ENCODE results near the gene CNKSR3.

CNKSR3 gene

DNA sequence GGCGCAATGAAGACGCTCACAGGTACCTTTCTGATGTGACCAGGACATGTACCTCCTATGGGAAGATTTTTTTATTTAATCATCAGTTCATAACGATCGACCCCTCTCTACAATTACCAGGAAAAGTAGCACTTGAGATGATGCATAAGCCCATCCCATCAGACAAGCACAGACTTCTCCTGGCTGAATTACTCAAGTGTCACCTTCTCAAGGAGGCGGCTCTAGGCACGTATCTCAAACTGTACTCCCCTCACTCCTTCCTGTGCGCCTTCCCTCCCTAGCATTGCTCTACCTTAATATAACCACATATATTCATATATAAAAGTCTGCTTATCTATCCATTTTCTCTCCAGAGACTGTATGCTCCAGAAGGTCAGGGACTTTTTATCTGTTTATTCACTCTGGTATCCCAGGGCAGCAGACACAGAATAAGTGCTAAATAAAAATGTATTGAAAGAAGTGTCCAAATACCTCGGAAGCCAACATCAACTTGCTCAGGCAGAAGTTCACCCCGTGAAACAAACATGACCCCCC lies 71.5 kb downstream of the CNKSR3 start:
- H3K36me3 ChIP-seq (ENCODE audit: control insufficient read depth, insufficient read depth, low read length), result no peaks in the 10 kb centered on the region
- no peaks in the 10 kb centered on the region for H3K27me3 ChIP-seq (ENCODE audit: control insufficient read depth, insufficient read depth, low read length)
- no CpG with 5 or more reads among the region's 9 CpGs for WGBS (ENCODE audit: insufficient coverage, insufficient read length)
- H3K4me1 ChIP-seq (ENCODE audit: control insufficient read depth, insufficient read depth, low read length), result no peaks in the 10 kb centered on the region
- no peaks in the 10 kb centered on the region for H3K9me3 ChIP-seq (ENCODE audit: control insufficient read depth, insufficient read depth, low read length)
- no peak overlapping the region for H3K27ac ChIP-seq (ENCODE audit: low read length)
- no peak overlapping the region for H3K4me3 ChIP-seq (ENCODE audit: low read length)
- DNase-seq (ENCODE audit: low read depth, low spot score), result no peak

DNA sequence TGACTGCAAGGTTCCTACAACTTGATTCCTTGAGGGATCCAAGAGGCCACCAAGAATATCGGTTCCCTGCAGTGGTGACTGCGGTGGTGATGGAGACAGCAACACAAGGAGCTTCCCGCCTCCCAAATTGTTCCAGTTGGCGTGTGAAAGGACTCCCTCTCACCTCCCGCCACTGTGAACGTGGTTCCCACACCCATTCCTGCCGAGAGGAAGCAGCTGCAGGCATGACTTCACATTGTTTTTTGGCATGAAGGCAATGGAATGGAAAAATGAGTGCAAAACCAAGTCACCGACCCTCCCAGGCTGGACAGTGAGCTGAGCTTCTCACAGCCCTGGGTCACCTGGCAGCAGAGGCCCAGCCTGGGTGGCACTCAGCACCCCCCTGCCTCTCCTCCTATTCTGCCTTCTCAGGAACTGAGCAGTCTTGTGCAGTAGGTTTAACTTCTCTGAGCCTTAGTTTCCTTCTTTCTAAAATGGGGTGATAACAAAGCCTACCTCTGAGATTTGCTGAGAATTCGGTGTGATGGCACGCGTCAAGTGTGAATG lies 75.0 kb downstream of the CNKSR3 start:
- peaks cover 2% of the 10 kb centered on the region; the same call in 1 of the 2 replicates for H3K4me1 ChIP-seq (ENCODE audit: control insufficient read depth, insufficient read depth, low read length)
- no peaks in the 10 kb centered on the region for H3K36me3 ChIP-seq (ENCODE audit: control insufficient read depth, insufficient read depth, low read length)
- WGBS (ENCODE audit: insufficient coverage, insufficient read length), result no CpG with 5 or more reads among the region's 11 CpGs
- no peak for DNase-seq (ENCODE audit: low read depth, low spot score)
- H3K27me3 ChIP-seq (ENCODE audit: control insufficient read depth, insufficient read depth, low read length), result no peaks in the 10 kb centered on the region
- H3K4me3 ChIP-seq (ENCODE audit: low read length), result no peak overlapping the region
- no peaks in the 10 kb centered on the region for H3K9me3 ChIP-seq (ENCODE audit: control insufficient read depth, insufficient read depth, low read length)
- no peak overlapping the region for H3K27ac ChIP-seq (ENCODE audit: low read length)

DNA sequence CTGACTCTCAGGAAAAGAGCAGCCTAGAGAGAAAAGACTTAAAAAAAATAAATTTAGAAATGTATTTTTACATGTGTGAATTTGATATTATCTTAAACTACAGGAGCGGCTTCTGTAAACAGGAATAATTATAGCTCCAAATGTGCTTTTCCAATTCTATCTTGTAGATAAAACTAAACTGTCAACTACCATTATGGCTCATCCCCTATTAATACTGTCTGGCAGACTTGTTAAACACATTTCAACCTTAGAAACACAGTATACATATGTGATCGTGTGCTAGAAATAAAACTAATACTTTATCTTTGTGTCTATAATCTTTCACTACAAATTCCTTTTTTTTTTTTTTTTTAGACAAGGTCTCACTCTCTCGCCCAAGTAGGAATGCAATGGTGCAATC lies 75.8 kb downstream of the CNKSR3 start:
- DNase-seq (ENCODE audit: low read depth, low spot score), result no peak
- no peaks in the 10 kb centered on the region for H3K9me3 ChIP-seq (ENCODE audit: control insufficient read depth, insufficient read depth, low read length)
- no peak overlapping the region for H3K4me3 ChIP-seq (ENCODE audit: low read length)
- no CpG with 5 or more reads among the region's 3 CpGs for WGBS (ENCODE audit: insufficient coverage, insufficient read length)
- no peaks in the 10 kb centered on the region for H3K36me3 ChIP-seq (ENCODE audit: control insufficient read depth, insufficient read depth, low read length)
- H3K27ac ChIP-seq (ENCODE audit: low read length), result no peak overlapping the region
- no peaks in the 10 kb centered on the region for H3K27me3 ChIP-seq (ENCODE audit: control insufficient read depth, insufficient read depth, low read length)
- H3K4me1 ChIP-seq (ENCODE audit: control insufficient read depth, insufficient read depth, low read length), result peaks cover 2% of the 10 kb centered on the region; the same call in 1 of the 2 replicates

DNA sequence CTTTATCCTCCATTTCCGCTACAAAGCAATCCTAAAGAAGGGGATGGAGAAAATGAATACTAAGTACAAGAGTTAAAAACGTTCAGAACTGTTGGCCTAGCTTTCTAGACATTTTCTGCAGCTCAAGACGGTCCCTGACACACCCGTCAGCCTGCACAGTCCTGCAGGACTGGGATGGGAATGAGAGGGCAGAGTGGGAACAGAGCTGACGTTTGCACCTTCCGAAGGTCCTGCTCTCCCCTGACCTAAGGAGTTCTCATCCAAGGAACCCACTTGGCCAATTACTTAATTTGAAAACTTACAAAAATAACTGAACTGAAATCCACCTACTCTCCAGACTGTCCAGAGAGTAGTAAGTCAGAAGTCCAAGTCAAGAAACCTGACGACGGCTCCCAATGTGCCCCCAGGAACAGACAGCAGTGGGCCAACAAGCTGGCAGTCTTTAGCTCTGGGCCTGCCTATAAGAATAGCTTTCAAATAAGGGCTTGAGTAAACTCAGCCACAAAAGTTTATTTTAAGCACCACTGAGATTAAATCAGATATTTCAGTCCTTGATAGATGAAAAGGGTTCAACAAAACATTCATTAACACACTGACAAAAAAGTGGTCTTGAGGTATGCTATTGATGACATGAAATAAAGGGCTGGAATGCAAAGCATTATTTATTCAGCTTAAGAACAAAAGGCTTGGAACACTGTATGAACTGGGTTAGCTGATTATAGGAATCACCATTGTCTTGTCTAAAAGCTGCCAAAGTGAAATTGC lies 76.8 kb downstream of the CNKSR3 start:
- no peak overlapping the region for H3K27ac ChIP-seq (ENCODE audit: low read length)
- H3K27me3 ChIP-seq (ENCODE audit: control insufficient read depth, insufficient read depth, low read length), result no peaks in the 10 kb centered on the region
- H3K9me3 ChIP-seq (ENCODE audit: control insufficient read depth, insufficient read depth, low read length), result no peaks in the 10 kb centered on the region
- WGBS (ENCODE audit: insufficient coverage, insufficient read length), result no CpG with 5 or more reads among the region's 8 CpGs
- H3K4me1 ChIP-seq (ENCODE audit: control insufficient read depth, insufficient read depth, low read length), result peaks cover 2% of the 10 kb centered on the region; the same call in 1 of the 2 replicates
- no peaks in the 10 kb centered on the region for H3K36me3 ChIP-seq (ENCODE audit: control insufficient read depth, insufficient read depth, low read length)
- no peak for DNase-seq (ENCODE audit: low read depth, low spot score)
- no peak overlapping the region for H3K4me3 ChIP-seq (ENCODE audit: low read length)

DNA sequence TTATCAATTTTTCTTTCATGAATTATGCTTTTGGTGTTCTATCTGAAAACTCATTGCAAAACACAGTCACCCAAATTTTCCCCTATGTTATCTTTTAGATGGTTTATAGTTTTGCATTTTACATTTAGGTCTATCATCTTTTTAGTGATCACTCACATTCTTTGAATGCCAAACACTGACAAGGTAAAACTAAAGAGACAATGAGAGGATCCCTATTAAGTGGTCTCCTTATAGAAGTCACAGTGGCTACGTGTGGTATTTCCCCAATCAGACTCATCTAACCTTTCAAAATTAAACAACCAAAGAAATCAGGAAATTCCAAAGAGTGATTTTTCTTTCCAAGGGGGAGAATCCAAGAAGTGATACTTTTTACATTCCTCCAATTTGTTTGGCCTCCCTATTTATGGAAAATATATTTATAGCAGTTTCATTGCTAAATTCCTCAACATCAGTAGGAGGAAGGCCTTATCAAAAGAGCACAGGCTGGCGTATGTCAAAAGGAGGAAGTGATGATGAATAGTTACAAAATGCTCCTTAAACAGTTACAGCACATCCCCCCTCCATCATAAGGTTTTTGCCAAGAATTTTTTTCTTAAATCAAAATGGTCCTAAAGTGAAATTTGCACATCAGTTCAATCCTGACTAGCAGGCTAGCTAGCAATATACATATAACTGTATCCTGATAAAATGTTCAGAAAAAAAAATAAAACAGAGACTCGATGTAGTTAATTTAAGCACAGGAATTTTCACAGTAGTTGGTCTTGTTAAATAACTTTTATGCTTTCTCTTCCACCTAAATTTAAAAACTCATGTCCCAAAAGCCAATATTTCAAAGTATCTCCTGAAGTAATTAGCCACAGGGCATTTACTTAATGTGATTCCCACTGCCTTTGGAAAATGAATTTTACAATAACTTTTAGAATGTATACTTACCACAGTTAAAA lies 77.7 kb downstream of the CNKSR3 start:
- Histone ChIP-seq H3K9me3 (ENCODE audit: control insufficient read depth, insufficient read depth, low read length) (no peaks in the 10 kb centered on the region), H3K4me1 (ENCODE audit: control insufficient read depth, insufficient read depth, low read length) (peaks cover 2% of the 10 kb centered on the region; the same call in 1 of the 2 replicates), H3K27me3 (ENCODE audit: control insufficient read depth, insufficient read depth, low read length) (no peaks in the 10 kb centered on the region), H3K4me3 (ENCODE audit: low read length) (no peak overlapping the region), H3K27ac (ENCODE audit: low read length) (no peak overlapping the region), H3K36me3 (ENCODE audit: control insufficient read depth, insufficient read depth, low read length) (no peaks in the 10 kb centered on the region)
- WGBS (ENCODE audit: insufficient coverage, insufficient read length), result no CpG with 5 or more reads among the region's 3 CpGs
- DNase-seq (ENCODE audit: low read depth, low spot score), result no peak

DNA sequence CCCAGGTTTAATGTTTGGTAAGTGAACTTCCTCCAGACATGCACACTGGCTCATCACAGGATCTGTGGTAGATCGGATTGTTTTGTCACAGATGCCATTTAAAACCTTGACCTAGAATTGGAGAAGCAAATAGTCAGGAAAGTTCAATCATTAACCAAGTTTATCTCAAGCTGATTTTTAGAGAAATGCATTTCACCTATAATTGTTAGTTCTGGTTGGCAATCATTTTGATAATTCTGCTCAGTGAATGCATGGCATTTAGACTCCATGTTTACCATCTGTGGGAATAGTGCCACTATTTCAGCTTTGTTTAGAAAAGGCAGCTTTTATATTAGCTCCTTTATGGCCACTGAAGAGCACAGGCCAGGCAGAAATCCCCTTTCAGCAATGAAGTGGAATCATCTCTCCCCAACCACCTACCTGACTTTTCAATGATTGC lies 80.0 kb downstream of the CNKSR3 start:
- no peak for DNase-seq (ENCODE audit: low read depth, low spot score)
- Histone ChIP-seq H3K27ac (ENCODE audit: low read length) (no peak overlapping the region), H3K9me3 (ENCODE audit: control insufficient read depth, insufficient read depth, low read length) (no peaks in the 10 kb centered on the region), H3K36me3 (ENCODE audit: control insufficient read depth, insufficient read depth, low read length) (no peaks in the 10 kb centered on the region), H3K4me3 (ENCODE audit: low read length) (no peak overlapping the region), H3K27me3 (ENCODE audit: control insufficient read depth, insufficient read depth, low read length) (no peaks in the 10 kb centered on the region), H3K4me1 (ENCODE audit: control insufficient read depth, insufficient read depth, low read length) (peaks cover 2% of the 10 kb centered on the region; the same call in 1 of the 2 replicates)
- WGBS (ENCODE audit: insufficient coverage, insufficient read length), result no CpG with 5 or more reads among the region's 1 CpG

DNA sequence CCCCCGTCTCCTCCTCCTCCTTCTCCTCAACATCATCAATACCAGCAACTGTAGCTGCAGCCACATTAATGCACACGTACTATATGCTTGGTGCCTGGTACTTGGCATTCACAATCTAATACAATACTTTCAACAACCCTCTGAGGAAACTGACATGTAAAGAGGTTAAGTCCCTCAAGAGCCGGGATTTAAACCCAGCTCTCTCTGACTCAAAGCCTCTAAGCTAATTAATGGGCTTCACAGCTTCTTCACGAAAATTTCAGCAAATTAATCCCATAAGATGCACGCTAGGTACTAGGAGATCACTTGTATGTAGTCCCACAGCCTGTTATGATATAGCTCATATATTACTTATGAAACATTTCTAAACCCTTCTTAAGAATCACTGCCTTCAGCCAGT lies 80.8 kb downstream of the CNKSR3 start:
- no peak for DNase-seq (ENCODE audit: low read depth, low spot score)
- no CpG with 5 or more reads among the region's 5 CpGs for WGBS (ENCODE audit: insufficient coverage, insufficient read length)
- H3K4me3 ChIP-seq (ENCODE audit: low read length), result no peak overlapping the region

DNA sequence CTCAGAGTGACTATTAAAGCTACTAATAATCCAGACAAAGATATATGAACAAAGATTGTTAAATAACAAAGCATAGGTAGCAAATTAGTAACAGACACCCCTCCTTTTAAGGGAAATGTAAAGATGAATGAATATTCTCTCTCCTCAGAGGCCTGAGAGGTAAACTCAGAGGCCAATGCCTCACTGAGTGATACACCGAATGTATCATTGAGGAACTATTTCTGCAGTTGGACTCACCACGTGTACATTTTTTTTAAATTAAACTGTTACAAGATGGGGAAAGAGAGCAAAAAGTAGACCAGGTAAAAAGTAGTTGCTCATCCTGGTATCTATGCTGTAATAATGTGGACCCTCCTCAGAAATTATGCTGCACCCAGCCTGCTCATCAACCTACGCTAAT lies 81.6 kb downstream of the CNKSR3 start:
- no CpG with 5 or more reads among the region's 3 CpGs for WGBS (ENCODE audit: insufficient coverage, insufficient read length)
- Histone ChIP-seq H3K36me3 (ENCODE audit: control insufficient read depth, insufficient read depth, low read length) (no peaks in the 10 kb centered on the region), H3K4me3 (ENCODE audit: low read length) (no peak overlapping the region), H3K27me3 (ENCODE audit: control insufficient read depth, insufficient read depth, low read length) (no peaks in the 10 kb centered on the region), H3K27ac (ENCODE audit: low read length) (no peak overlapping the region), H3K9me3 (ENCODE audit: control insufficient read depth, insufficient read depth, low read length) (no peaks in the 10 kb centered on the region), H3K4me1 (ENCODE audit: control insufficient read depth, insufficient read depth, low read length) (peaks cover 2% of the 10 kb centered on the region; the same call in 1 of the 2 replicates)
- no peak for DNase-seq (ENCODE audit: low read depth, low spot score)

More for the DNA sequence above, 80.8 kb downstream of the CNKSR3 start:
- no peaks in the 10 kb centered on the region for H3K9me3 ChIP-seq (ENCODE audit: control insufficient read depth, insufficient read depth, low read length)
- no peak overlapping the region for H3K27ac ChIP-seq (ENCODE audit: low read length)
- no peaks in the 10 kb centered on the region for H3K27me3 ChIP-seq (ENCODE audit: control insufficient read depth, insufficient read depth, low read length)
- H3K4me1 ChIP-seq (ENCODE audit: control insufficient read depth, insufficient read depth, low read length), result peaks cover 2% of the 10 kb centered on the region; the same call in 1 of the 2 replicates
- no peaks in the 10 kb centered on the region for H3K36me3 ChIP-seq (ENCODE audit: control insufficient read depth, insufficient read depth, low read length)

DNA sequence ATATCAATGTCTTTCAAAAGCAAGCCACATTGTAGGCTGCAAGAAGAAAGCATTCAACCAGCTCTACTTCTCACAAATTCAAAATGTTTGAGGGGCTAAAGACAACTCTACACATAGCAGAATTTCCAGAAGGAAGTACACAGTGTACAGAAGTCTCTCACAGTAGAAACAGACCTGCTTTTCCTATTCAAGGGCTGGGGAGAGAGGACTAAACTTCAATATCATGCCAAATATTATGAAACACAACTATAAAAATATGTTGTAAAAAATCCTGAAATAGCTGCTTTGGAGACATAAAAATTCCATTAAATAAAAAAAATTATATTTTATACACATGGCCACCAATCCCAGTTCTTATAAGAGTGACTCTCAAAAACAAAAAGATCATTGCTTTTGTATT lies 83.0 kb downstream of the CNKSR3 start:
- H3K27ac ChIP-seq (ENCODE audit: low read length), result no peak overlapping the region
- H3K27me3 ChIP-seq (ENCODE audit: control insufficient read depth, insufficient read depth, low read length), result no peaks in the 10 kb centered on the region
- no peaks in the 10 kb centered on the region for H3K9me3 ChIP-seq (ENCODE audit: control insufficient read depth, insufficient read depth, low read length)
- no peak for DNase-seq (ENCODE audit: low read depth, low spot score)
- H3K36me3 ChIP-seq (ENCODE audit: control insufficient read depth, insufficient read depth, low read length), result no peaks in the 10 kb centered on the region
- H3K4me3 ChIP-seq (ENCODE audit: low read length), result no peak overlapping the region
- H3K4me1 ChIP-seq (ENCODE audit: control insufficient read depth, insufficient read depth, low read length), result no peaks in the 10 kb centered on the region

DNA sequence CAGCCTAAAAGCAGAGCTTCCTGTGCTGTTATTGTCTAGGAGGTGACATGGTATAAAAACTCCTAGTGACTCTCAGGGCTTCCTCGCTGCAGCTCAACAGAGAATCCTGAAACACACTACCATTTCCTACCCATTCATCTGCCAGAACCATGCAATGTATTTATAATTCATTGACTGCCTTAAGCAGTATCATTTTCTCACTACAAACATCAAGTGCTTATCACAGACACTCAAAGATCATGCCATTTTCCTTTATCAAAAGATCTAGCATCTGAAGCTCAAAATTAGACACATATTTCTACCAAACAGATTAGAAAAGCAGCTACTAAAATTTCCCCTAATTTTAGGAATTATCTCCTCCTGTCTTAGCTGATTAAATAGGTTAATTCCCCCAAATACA lies 83.5 kb downstream of the CNKSR3 start:
- no peak for DNase-seq (ENCODE audit: low read depth, low spot score)
- no CpG with 5 or more reads among the region's 1 CpG for WGBS (ENCODE audit: insufficient coverage, insufficient read length)
- no peak overlapping the region for H3K27ac ChIP-seq (ENCODE audit: low read length)
- H3K4me1 ChIP-seq (ENCODE audit: control insufficient read depth, insufficient read depth, low read length), result no peaks in the 10 kb centered on the region
- H3K4me3 ChIP-seq (ENCODE audit: low read length), result no peak overlapping the region
- H3K27me3 ChIP-seq (ENCODE audit: control insufficient read depth, insufficient read depth, low read length), result no peaks in the 10 kb centered on the region
- H3K36me3 ChIP-seq (ENCODE audit: control insufficient read depth, insufficient read depth, low read length), result no peaks in the 10 kb centered on the region
- no peaks in the 10 kb centered on the region for H3K9me3 ChIP-seq (ENCODE audit: control insufficient read depth, insufficient read depth, low read length)

Data from iPS DF 6.9 (cell line).